ENCODE data around the gene ZNF19.

Gene ZNF19

DNA sequence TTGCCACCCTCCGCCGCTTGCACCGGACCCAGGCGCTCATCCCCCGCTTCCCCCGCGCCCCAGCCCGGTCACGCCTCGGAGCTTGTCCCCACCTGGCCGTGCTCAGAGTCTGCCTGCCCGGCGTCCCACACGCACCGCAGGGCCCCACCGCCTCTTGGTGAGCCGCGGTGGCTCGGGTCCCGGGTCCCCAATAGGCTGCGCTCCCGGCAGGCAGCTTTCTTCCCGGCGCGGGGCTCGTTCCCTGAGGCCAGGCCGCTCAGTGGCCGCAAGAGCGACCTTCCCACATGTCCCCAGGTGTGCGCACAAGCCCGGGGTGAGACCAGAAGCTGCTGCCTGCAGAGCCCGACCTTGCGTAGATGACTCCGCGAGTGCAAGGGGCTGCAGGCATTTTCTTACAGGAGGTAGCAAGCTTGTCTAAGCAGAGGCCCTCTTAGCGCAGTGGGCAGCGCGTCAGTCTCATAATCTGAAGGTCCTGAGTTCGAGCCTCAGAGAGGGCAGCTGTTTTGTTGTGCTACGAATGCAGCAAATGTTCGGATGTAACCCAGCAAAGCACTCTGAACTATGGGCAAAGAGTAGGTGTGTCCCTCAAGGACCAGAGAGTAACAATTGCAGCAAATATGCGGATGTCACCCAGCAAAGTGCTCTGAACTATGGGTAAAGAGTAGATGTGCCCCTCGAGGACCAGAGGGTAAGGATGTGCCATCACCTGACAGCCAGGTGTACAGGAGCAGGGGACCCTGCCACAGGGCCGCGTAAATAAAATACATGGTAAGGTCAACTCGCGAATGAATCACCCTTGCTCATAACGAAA is 62.9 kb downstream of the ZNF19 start:
- Histone ChIP-seq H3K27ac (ENCODE audit: low read depth, low read length) (no peak overlapping the region), H3K9me3 (ENCODE audit: insufficient read depth, low read depth, low read length) (peaks cover 2% of the 10 kb centered on the region), H2BK5ac (ENCODE audit: low read depth, low read length, poor library complexity) (no peak overlapping the region), H3K79me1 (ENCODE audit: low read length) (no peaks in the 10 kb centered on the region), H2AK5ac (ENCODE audit: low read length) (no peak overlapping the region), H4K91ac (ENCODE audit: low read depth, low read length) (no peak overlapping the region), H3K4me1 (ENCODE audit: control insufficient read depth in 1 of 2, insufficient read depth in 2 of 2, low read length in 2 of 2) (peaks cover 4 to 8% of the 10 kb centered on the region in 2 experiments), H3K4me2 (ENCODE audit: low read length) (peak overlapping the region; percentile 84), H3K4ac (ENCODE audit: low read depth, low read length) (no peak overlapping the region), H3K4me3 (ENCODE audit: low read depth, low read length) (peak overlapping the region; percentile 64), H3K79me2 (ENCODE audit: control insufficient read depth, insufficient read depth, low read length, poor library complexity) (no peaks in the 10 kb centered on the region), H3K9ac (ENCODE audit: low read length) (no peak overlapping the region), H2BK12ac (ENCODE audit: low read length) (no peak overlapping the region), H3K14ac (ENCODE audit: low read length) (no peak overlapping the region), H2AFZ (ENCODE audit: insufficient read depth, low read length, poor library complexity) (peak overlapping the region; percentile 11), H4K12ac (ENCODE audit: low read depth, low read length) (no peak overlapping the region), H3K23ac (ENCODE audit: low read length) (no peak overlapping the region), H3K36me3 (ENCODE audit: control insufficient read depth in 1 of 2, insufficient read depth in 2 of 2, low read length in 2 of 2) (no peaks in the 10 kb centered on the region), H4K8ac (ENCODE audit: low read depth, low read length) (no peak overlapping the region), H3K18ac (ENCODE audit: low read length) (no peak overlapping the region), H3K27me3 (ENCODE audit: insufficient read depth, low read length) (peaks cover 2% of the 10 kb centered on the region), H2BK120ac (ENCODE audit: insufficient read depth, low read length, poor library complexity) (no peak overlapping the region)
- peak; percentile 49 to 61 for DNase-seq
- WGBS (ENCODE audit: extremely low coverage, insufficient coverage, insufficient read length), result no CpG with 5 or more reads among the region's 48 CpGs

GRCh38 chr16:71425746-71426068 is 63.4 kb downstream of the ZNF19 start:
- H3K36me3 ChIP-seq (ENCODE audit: control insufficient read depth in 1 of 2, insufficient read depth in 2 of 2, low read length in 2 of 2), result no peaks in the 10 kb centered on the region
- no peak overlapping the region for H2BK5ac ChIP-seq (ENCODE audit: low read depth, low read length, poor library complexity)
- no peak overlapping the region for H2BK12ac ChIP-seq (ENCODE audit: low read length)
- H3K79me2 ChIP-seq (ENCODE audit: control insufficient read depth, insufficient read depth, low read length, poor library complexity), result no peaks in the 10 kb centered on the region
- WGBS (ENCODE audit: extremely low coverage, insufficient coverage, insufficient read length), result no CpG with 5 or more reads among the region's 18 CpGs
- H3K18ac ChIP-seq (ENCODE audit: low read length), result no peak overlapping the region
- H3K27me3 ChIP-seq (ENCODE audit: insufficient read depth, low read length), result peaks cover 2% of the 10 kb centered on the region
- no peak overlapping the region for H4K91ac ChIP-seq (ENCODE audit: low read depth, low read length)
- H3K27ac ChIP-seq (ENCODE audit: low read depth, low read length), result no peak overlapping the region
- H4K12ac ChIP-seq (ENCODE audit: low read depth, low read length), result no peak overlapping the region
- peak overlapping the region; percentile 64 for H3K4me3 ChIP-seq (ENCODE audit: low read depth, low read length)
- peaks cover 2% of the 10 kb centered on the region for H3K9me3 ChIP-seq (ENCODE audit: insufficient read depth, low read depth, low read length)
- no peak overlapping the region for H2BK120ac ChIP-seq (ENCODE audit: insufficient read depth, low read length, poor library complexity)
- no peak for DNase-seq
- H3K4me2 ChIP-seq (ENCODE audit: low read length), result peak overlapping the region; percentile 84
- H3K4me1 ChIP-seq (ENCODE audit: control insufficient read depth in 1 of 2, insufficient read depth in 2 of 2, low read length in 2 of 2), result peaks cover 4 to 8% of the 10 kb centered on the region in 2 experiments
- no peak overlapping the region for H3K23ac ChIP-seq (ENCODE audit: low read length)
- no peak overlapping the region for H4K8ac ChIP-seq (ENCODE audit: low read depth, low read length)
- no peak overlapping the region for H3K14ac ChIP-seq (ENCODE audit: low read length)
- H3K9ac ChIP-seq (ENCODE audit: low read length), result no peak overlapping the region
- peak overlapping the region; percentile 11 for H2AFZ ChIP-seq (ENCODE audit: insufficient read depth, low read length, poor library complexity)
- H3K4ac ChIP-seq (ENCODE audit: low read depth, low read length), result no peak overlapping the region
- H2AK5ac ChIP-seq (ENCODE audit: low read length), result no peak overlapping the region
- H3K79me1 ChIP-seq (ENCODE audit: low read length), result no peaks in the 10 kb centered on the region

GRCh38 chr16:71424626-71425025 is 64.5 kb downstream of the ZNF19 start:
- Histone ChIP-seq H4K8ac (ENCODE audit: low read depth, low read length) (no peak overlapping the region), H3K4me1 (ENCODE audit: control insufficient read depth in 1 of 2, insufficient read depth in 2 of 2, low read length in 2 of 2) (peaks cover 4 to 8% of the 10 kb centered on the region in 2 experiments), H3K18ac (ENCODE audit: low read length) (no peak overlapping the region), H3K79me2 (ENCODE audit: control insufficient read depth, insufficient read depth, low read length, poor library complexity) (no peaks in the 10 kb centered on the region), H3K27me3 (ENCODE audit: insufficient read depth, low read length) (peaks cover 2% of the 10 kb centered on the region), H3K14ac (ENCODE audit: low read length) (no peak overlapping the region), H3K79me1 (ENCODE audit: low read length) (no peaks in the 10 kb centered on the region), H3K4me2 (ENCODE audit: low read length) (no peak overlapping the region), H2AFZ (ENCODE audit: insufficient read depth, low read length, poor library complexity) (no peak overlapping the region), H3K27ac (ENCODE audit: low read depth, low read length) (no peak overlapping the region), H3K23ac (ENCODE audit: low read length) (no peak overlapping the region), H3K36me3 (ENCODE audit: control insufficient read depth in 1 of 2, insufficient read depth in 2 of 2, low read length in 2 of 2) (no peaks in the 10 kb centered on the region), H4K91ac (ENCODE audit: low read depth, low read length) (no peak overlapping the region), H3K4me3 (ENCODE audit: low read depth, low read length) (no peak overlapping the region), H2BK120ac (ENCODE audit: insufficient read depth, low read length, poor library complexity) (no peak overlapping the region), H4K12ac (ENCODE audit: low read depth, low read length) (no peak overlapping the region), H3K4ac (ENCODE audit: low read depth, low read length) (no peak overlapping the region), H3K9ac (ENCODE audit: low read length) (no peak overlapping the region), H2BK5ac (ENCODE audit: low read depth, low read length, poor library complexity) (no peak overlapping the region), H2BK12ac (ENCODE audit: low read length) (no peak overlapping the region), H2AK5ac (ENCODE audit: low read length) (no peak overlapping the region), H3K9me3 (ENCODE audit: insufficient read depth, low read depth, low read length) (peaks cover 2% of the 10 kb centered on the region)
- DNase-seq, result no peak
- WGBS (ENCODE audit: extremely low coverage, insufficient coverage, insufficient read length), result no CpG with 5 or more reads among the region's 6 CpGs

GRCh38 chr16:71423865-71424264 is 65.3 kb downstream of the ZNF19 start:
- H2BK5ac ChIP-seq (ENCODE audit: low read depth, low read length, poor library complexity), result no peak overlapping the region
- H3K79me2 ChIP-seq (ENCODE audit: control insufficient read depth, insufficient read depth, low read length, poor library complexity), result no peaks in the 10 kb centered on the region
- H3K27ac ChIP-seq (ENCODE audit: low read depth, low read length), result no peak overlapping the region
- no peak overlapping the region for H2AK5ac ChIP-seq (ENCODE audit: low read length)
- no peak overlapping the region for H4K91ac ChIP-seq (ENCODE audit: low read depth, low read length)
- H2AFZ ChIP-seq (ENCODE audit: insufficient read depth, low read length, poor library complexity), result no peak overlapping the region
- peaks cover 2% of the 10 kb centered on the region for H3K9me3 ChIP-seq (ENCODE audit: insufficient read depth, low read depth, low read length)
- H3K4me1 ChIP-seq (ENCODE audit: control insufficient read depth in 1 of 2, insufficient read depth in 2 of 2, low read length in 2 of 2), result peaks cover 3 to 4% of the 10 kb centered on the region in 2 experiments
- H3K4ac ChIP-seq (ENCODE audit: low read depth, low read length), result no peak overlapping the region
- DNase-seq, result peak in 1 of 2 donors; percentile 33
- no peak overlapping the region for H3K18ac ChIP-seq (ENCODE audit: low read length)
- H3K14ac ChIP-seq (ENCODE audit: low read length), result no peak overlapping the region
- no peak overlapping the region for H2BK120ac ChIP-seq (ENCODE audit: insufficient read depth, low read length, poor library complexity)
- H2BK12ac ChIP-seq (ENCODE audit: low read length), result no peak overlapping the region
- no peak overlapping the region for H4K12ac ChIP-seq (ENCODE audit: low read depth, low read length)
- no peak overlapping the region for H3K4me3 ChIP-seq (ENCODE audit: low read depth, low read length)
- H3K36me3 ChIP-seq (ENCODE audit: control insufficient read depth in 1 of 2, insufficient read depth in 2 of 2, low read length in 2 of 2), result no peaks in the 10 kb centered on the region
- no peak overlapping the region for H4K8ac ChIP-seq (ENCODE audit: low read depth, low read length)
- H3K4me2 ChIP-seq (ENCODE audit: low read length), result no peak overlapping the region
- no CpG with 5 or more reads among the region's 7 CpGs for WGBS (ENCODE audit: extremely low coverage, insufficient coverage, insufficient read length)
- no peak overlapping the region for H3K23ac ChIP-seq (ENCODE audit: low read length)
- H3K79me1 ChIP-seq (ENCODE audit: low read length), result no peaks in the 10 kb centered on the region
- H3K27me3 ChIP-seq (ENCODE audit: insufficient read depth, low read length), result peaks cover 2% of the 10 kb centered on the region
- no peak overlapping the region for H3K9ac ChIP-seq (ENCODE audit: low read length)

Data from trophoblast cell (in vitro differentiated cells and primary cell).